A673 (cell line): ENCODE measurements around the gene ZNF3. TPM values are rescaled to one million over a fixed set of nuclear protein-coding genes. Genes with fewer than 3 reads are reported as not detected.

Source experiments
- BruUV-seq: library from RNA; stranded (reverse); fragments of 400-500 nt; replicated peaks from 2 replicates; lab custom pipeline; 2021; lab: Mats Ljungman, UMichigan
- CTCF ChIA-PET: fragments of 300-600 bp; sonication (Branson Sonifier 250); formaldehyde crosslinking; loops from one replicate; lab custom pipeline; 2022; ENCODE audit warnings: antibody characterized with exemption; lab: Charles Lee
- POLR2A ChIA-PET: fragments of 300-600 bp; sonication (Branson Sonifier 250); formaldehyde crosslinking; loops from one replicate; lab custom pipeline; 2022; ENCODE audit warnings: antibody characterized with exemption; ENCODE audit not compliant: low non-redundant PET; lab: Charles Lee
- DNase-seq: peaks from one replicate; pipeline ENCODE4 v3.0.0-alpha.2; 2015; ENCODE audit warnings: low spot score
- H3K27ac ChIP-seq: fragments of 200-600 bp; sonication (generic); 2 replicates; pipeline ENCODE4 v1.5.1; 2016; ENCODE audit warnings: mixed run types, low read depth, mild to moderate bottlenecking, mixed read lengths, antibody characterized with exemption, low read length; ENCODE audit not compliant: poor library complexity, severe bottlenecking
- H3K27me3 ChIP-seq: fragments of 200-600 bp; sonication (generic); replicated peaks from 2 replicates; pipeline ENCODE4 v1.6.1; 2017; ENCODE audit warnings: mixed run types, low read depth, mild to moderate bottlenecking, mixed read lengths, antibody characterized with exemption, low read length; ENCODE audit not compliant: insufficient read depth, poor library complexity
- H3K36me3 ChIP-seq: fragments of 200-600 bp; sonication (generic); 2 replicates; pipeline ENCODE4 v1.6.1; 2016; ENCODE audit warnings: mixed run types, mild to moderate bottlenecking, mixed read lengths, antibody characterized with exemption, low read length; ENCODE audit not compliant: insufficient read depth, poor library complexity, severe bottlenecking
- H3K4me1 ChIP-seq: fragments of 200-600 bp; sonication (generic); 2 replicates; pipeline ENCODE4 v1.6.1; 2017; ENCODE audit warnings: mixed run types, mild to moderate bottlenecking, mixed read lengths, antibody characterized with exemption, low read length; ENCODE audit not compliant: insufficient read depth, poor library complexity, severe bottlenecking
- H3K4me3 ChIP-seq: fragments of 200-600 bp; sonication (generic); 2 replicates; pipeline ENCODE4 v1.5.1; 2016; ENCODE audit warnings: low read depth, mixed run types, mild to moderate bottlenecking, mixed read lengths, low read length; ENCODE audit not compliant: poor library complexity, severe bottlenecking
- H3K9me3 ChIP-seq: fragments of 200-600 bp; sonication (generic); 2 replicates; pipeline ENCODE4 v1.6.1; 2016; ENCODE audit warnings: mixed run types, low read depth, mild to moderate bottlenecking, mixed read lengths, antibody characterized with exemption, low read length; ENCODE audit not compliant: poor library complexity, severe bottlenecking
- EZH2 ChIP-seq: fragments of 200-600 bp; sonication (generic); IDR thresholded peaks from 2 replicates; pipeline ENCODE4 v1.6.1; 2017; ENCODE audit warnings: borderline replicate concordance, low read depth, mild to moderate bottlenecking, mixed read lengths, antibody characterized with exemption, low read length; ENCODE audit not compliant: poor library complexity, severe bottlenecking
- intact Hi-C: fragments of 100-400 bp; cut with micrococcal nuclease; formaldehyde crosslinking; loops from one replicate; pipeline ENCODE4 v1.10.0; 2022; ENCODE audit not compliant: unreplicated experiment
- total RNA-seq: library from RNA; stranded (reverse); gene quantifications from 2 replicates; pipeline ENCODE4 v1.2.3, GENCODE V29; 2021
- TF ChIP-seq, protein P1 (sequence below): fragments of 300-800, 200-600 bp; sonication (generic); conservative IDR thresholded peaks from 2 replicates; pipeline ENCODE4 v1.5.1; 2017; ENCODE audit warnings: low read depth, mild to moderate bottlenecking, antibody characterized with exemption, low read length, moderate library complexity, mixed read lengths

The ZNF3 gene
- total RNA-seq, 1 experiment from 2014 or later, result 50.2 TPM

DNA sequence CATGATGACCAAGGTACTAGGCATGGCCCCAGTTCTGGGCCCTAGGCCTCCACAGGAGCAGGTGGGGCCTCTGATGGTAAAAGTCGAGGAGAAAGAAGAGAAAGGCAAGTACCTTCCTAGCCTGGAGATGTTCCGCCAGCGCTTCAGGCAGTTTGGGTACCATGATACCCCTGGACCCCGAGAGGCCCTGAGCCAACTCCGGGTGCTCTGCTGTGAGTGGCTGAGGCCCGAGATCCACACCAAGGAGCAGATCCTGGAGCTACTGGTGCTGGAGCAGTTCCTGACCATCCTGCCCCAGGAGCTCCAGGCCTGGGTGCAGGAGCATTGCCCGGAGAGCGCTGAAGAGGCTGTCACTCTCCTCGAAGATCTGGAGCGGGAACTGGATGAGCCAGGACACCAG, 24.5 kb downstream of the ZNF3 start:
- no peak for DNase-seq
- ChIA-PET POLR2A (no interaction called here), CTCF (no interaction called here)
- H3K27ac ChIP-seq, result no peak overlapping the region
- no TSS peak for BruUV-seq
- peaks cover 34% of the 10 kb centered on the region for H3K36me3 ChIP-seq
- H3K9me3 ChIP-seq, result no peaks in the 10 kb centered on the region
- no peak for TF ChIP-seq EZH2
- TF ChIP-seq, protein P1, sequence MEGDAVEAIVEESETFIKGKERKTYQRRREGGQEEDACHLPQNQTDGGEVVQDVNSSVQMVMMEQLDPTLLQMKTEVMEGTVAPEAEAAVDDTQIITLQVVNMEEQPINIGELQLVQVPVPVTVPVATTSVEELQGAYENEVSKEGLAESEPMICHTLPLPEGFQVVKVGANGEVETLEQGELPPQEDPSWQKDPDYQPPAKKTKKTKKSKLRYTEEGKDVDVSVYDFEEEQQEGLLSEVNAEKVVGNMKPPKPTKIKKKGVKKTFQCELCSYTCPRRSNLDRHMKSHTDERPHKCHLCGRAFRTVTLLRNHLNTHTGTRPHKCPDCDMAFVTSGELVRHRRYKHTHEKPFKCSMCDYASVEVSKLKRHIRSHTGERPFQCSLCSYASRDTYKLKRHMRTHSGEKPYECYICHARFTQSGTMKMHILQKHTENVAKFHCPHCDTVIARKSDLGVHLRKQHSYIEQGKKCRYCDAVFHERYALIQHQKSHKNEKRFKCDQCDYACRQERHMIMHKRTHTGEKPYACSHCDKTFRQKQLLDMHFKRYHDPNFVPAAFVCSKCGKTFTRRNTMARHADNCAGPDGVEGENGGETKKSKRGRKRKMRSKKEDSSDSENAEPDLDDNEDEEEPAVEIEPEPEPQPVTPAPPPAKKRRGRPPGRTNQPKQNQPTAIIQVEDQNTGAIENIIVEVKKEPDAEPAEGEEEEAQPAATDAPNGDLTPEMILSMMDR, result no peak
- no peaks in the 10 kb centered on the region for H3K27me3 ChIP-seq
- H3K4me1 ChIP-seq, result no peaks in the 10 kb centered on the region
- intact Hi-C loops, result no loop called here
- H3K4me3 ChIP-seq, result no peak overlapping the region

DNA sequence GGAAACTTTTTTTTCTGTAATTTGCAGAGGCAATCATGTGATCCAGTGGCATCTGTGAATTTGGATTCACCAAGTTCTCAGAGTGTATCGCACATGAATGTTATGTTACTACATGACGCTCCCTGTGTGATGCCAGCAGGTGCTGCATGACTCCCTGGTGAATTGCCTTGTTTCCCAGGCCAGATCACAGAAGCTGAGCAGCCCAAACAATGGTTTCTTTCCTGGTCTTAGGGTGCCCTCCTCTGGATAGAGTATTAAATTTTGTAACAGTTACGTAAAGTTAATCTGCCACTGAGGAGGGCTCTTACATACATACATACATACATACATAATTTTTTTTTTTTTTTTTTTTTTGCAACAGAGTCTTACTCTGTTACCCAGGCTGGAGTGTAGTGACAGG, 28.3 kb downstream of the ZNF3 start:
- ChIA-PET POLR2A (no interaction called here), CTCF (interaction anchor here (1.0 to 1.2 kb wide), 3 partner anchors 38 to 59 kb away, joined by 3 to 6 read pairs (median 4); no protein-coding TSS in a partner anchor)
- H3K27ac ChIP-seq, result no peak overlapping the region
- H3K27me3 ChIP-seq, result no peaks in the 10 kb centered on the region
- H3K9me3 ChIP-seq, result no peaks in the 10 kb centered on the region
- intact Hi-C loops, result loop anchor here (5.0 kb wide), 1 partner anchor 61 kb away; no protein-coding TSS in a partner anchor
- BruUV-seq, result no TSS peak
- H3K4me1 ChIP-seq, result peaks cover 9% of the 10 kb centered on the region
- DNase-seq, result peak; percentile 71
- TF ChIP-seq, protein P1, result peak; percentile 32; the same call in 1 of the 2 replicates
- TF ChIP-seq EZH2, result no peak
- peaks cover 15% of the 10 kb centered on the region for H3K36me3 ChIP-seq
- no peak overlapping the region for H3K4me3 ChIP-seq

DNA sequence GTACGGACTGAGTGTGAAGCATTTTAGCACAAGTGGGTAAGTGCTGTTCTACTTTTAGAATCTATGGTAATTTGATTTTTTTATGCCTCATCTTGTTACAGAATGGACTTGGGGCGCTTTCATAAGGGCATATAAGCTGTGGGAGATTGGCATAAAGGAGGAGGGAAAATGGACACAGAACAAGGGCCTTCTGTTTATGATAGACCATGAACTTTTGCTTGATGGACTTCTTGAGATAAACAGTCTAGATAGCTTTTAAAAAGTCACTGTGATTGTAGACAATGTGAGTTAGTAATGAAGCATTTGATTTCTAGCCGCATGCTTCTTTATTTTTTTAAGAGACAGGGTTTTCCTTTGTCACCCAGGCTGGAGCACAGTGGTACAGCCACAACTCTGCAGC, 29.9 kb downstream of the ZNF3 start:
- DNase-seq, result no peak
- ChIA-PET CTCF (no interaction called here), POLR2A (no interaction called here)
- Histone ChIP-seq H3K36me3 (no peaks in the 10 kb centered on the region), H3K4me1 (peaks cover 9% of the 10 kb centered on the region), H3K9me3 (no peaks in the 10 kb centered on the region), H3K27me3 (no peaks in the 10 kb centered on the region), H3K4me3 (no peak overlapping the region), H3K27ac (no peak overlapping the region)
- no peak for TF ChIP-seq EZH2
- TF ChIP-seq, protein P1, result no peak
- TSS peak; percentile 16 for BruUV-seq
- intact Hi-C loops, result loop anchor here (5.0 kb wide), 1 partner anchor 59 kb away; no protein-coding TSS in a partner anchor
